GM18507 (cell line): ENCODE measurements around the gene LRRC49.
"Not testable (repeated sequence)": the region's sequence is repeated elsewhere in the genome, so short reads cannot be mapped to it uniquely, and the experiment has no call there.

Experiments
- DNase-seq: peaks from one replicate; pipeline ENCODE4 v3.0.0; 2011; ENCODE audit warnings: low read depth; ENCODE audit not compliant: insufficient read length; ENCODE audit errors: extremely low spot score
- FAIRE-seq: peaks from 2 replicates; lab custom pipeline; 2011; peaks lifted over from hg19 to GRCh38; lab: Jason Lieb, UNC

The LRRC49 gene

DNA sequence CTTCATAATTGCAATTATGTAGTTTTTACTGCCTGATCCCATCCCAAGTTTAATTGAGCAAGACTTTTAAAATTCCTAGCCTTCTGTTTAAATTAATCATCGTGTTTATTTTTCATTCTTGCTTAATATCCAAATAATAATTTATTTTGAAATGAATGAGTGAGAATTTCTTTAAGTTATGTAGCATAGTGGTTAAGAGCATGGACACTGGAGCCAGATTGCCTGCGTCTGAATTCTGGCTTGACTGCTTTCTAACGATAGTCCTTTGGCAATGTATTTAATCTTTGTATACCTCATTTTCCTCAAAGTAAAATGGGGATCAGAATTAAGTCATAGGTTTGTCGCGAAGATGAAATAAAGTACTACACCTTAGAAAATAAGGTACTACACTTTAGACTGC lies 71.4 kb downstream of the LRRC49 start:
- FAIRE-seq (no peak), DNase-seq (no peak)

DNA sequence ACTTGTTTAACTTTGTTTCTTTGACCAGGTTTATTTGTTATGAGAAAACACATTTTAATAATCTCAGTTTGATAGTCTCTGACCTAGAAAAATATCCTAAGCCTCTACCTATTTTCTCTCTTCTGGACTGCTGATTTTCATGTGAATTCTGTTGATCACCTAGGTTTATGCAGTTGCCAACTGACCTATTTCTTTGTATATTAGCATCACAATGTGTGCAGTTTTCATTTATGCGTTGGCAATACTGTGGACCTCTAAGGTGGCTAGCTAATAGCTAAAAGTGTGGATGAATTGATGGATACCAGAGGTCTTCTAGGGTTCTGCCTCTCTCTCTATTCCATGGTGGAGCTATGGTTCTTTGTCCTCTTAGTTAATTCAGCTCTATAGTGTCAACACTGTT lies 72.1 kb downstream of the LRRC49 start:
- FAIRE-seq, result no peak
- no peak for DNase-seq

DNA sequence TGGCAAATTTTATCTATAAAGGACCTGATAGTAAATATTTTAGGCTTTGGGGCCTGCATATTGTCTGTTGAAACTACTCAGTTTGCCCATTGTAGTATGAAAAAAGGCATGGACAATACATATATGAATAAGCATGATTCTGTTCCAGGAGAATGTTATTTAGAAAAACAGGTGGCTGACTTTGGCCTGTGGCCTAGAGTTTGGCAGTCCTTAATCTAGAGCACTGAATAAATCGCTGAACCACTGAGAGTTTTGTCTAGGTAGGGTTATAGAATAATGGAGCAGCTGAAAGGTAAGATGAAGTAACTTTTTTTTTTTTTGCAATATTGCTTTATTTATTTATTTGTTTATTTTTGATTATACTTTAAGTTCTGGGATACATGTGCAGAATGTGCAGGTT lies 75.0 kb downstream of the LRRC49 start:
- DNase-seq (no peak), FAIRE-seq (no peak)

DNA sequence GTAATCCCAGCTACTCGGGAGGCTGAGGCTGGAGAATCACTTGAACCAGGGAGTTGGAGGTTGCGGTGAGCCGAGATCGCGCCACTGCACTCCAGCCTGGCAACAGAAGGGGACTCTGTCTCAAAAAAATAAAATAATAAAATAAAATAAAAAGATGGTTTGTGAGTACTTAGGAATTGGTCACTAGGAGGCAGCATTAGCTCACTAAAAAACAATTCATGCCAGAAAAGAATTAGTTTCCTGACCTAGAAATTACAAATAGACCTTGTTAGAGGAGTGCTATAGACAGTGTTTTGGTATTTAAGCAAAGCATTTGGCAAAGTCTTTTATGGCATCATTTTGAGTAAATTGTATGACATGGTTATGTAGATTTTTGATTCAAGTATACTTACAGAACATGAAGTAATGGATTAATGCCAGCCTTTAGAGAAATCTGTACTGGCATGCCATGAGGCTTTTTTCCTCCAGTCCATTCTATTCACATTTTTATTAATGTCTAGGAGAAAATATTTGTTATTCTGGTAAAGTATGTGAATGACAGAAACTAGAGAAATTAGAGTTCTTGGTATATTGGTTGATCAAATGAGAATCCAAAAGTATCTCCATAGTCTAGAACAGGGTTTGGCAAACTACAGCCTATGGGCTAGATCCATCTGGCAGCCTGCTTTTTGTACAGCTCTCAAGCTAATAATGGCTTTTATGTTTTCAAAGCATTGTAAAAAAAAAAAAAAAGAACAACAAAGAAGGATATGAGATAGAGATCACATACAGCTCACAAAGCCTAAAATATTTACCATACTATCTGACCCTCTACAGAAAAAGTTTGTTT lies 81.6 kb downstream of the LRRC49 start:
- FAIRE-seq (no peak), DNase-seq (no peak)

DNA sequence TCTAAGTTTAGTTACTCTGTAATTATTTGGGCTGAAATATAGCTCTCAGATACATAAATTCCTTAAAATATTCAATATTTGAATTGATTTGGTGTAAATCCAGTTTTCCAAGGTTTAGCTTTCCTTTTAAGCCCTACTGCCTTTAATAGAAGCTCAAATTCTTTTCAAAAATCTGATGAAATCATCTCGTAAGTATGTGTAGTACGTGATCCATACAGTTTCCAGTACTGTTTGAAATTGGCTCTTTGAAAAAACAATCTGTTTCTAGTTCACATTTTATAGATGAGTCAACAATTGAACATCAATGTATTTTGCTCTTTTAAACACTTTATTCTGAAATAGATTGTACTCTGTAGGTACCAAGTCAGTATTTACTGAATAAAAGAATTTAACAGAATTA lies 84.2 kb downstream of the LRRC49 start:
- FAIRE-seq, result no peak
- DNase-seq, result no peak

DNA sequence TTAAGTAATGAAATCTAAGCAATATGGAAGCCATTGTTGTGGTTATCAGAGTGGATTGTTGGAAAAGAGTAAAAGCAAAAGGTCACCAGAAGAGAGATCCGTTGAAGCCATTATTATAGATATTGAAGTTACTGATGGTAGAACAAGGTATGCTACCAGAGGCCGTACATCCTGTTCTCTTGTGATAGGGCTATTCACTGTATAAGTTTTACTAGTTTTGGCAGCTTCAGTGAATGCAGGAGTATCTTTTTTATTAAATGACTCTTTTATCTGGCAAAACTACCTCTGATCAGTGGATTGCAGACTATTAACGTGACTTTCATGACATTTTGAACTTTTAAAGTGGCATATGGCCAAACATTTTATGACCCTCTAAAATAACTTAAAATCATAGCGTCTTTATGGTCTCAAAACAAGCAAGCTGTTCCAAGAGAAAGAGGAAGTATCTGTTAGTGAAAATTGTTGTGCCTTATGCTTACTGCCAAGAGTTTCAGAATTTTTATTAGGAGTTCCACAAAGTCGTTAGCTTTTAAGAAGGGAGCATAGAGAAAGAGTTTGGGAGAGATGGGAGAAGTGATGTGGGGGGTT lies 102.9 kb downstream of the LRRC49 start:
- FAIRE-seq, result no peak
- no peak for DNase-seq

DNA sequence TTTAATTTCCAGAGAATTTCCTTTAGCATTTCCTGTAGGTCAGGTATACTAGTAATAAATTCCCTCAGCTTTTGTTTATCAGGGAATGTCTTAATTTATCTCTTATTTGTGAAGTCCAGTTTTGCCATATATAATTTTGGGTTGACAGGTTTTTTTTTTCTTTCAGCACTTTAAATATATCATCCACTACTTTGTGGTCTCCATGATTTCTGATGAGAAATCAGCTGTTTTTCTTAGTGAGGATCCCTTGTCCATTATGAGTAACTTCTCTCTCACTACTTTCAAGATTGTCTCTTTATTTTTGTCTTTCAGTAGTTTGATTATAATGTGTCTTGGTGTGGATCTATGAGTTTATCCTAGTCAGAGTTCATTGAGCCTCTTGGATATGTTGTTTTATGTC lies 105.7 kb downstream of the LRRC49 start:
- FAIRE-seq (no peak), DNase-seq (no peak)

DNA sequence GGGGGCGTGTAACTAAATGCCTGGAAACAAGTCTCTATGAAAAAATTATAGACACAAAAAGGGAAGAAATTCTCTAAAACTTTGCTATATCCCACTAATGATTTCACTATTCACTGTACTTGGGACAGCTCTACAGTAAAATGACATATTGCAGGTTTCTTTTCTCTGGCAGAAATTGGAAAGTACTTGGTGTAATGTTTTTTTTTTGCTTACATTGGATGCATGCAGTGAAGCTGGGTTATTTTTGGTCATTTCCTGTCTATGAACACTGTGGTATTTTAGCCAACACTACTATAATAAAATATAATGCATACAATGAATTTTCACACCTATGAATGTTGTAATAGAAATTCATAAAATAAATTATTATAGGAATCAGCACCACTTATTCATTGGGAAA lies 109.7 kb downstream of the LRRC49 start:
- no peak for DNase-seq
- no peak for FAIRE-seq

DNA sequence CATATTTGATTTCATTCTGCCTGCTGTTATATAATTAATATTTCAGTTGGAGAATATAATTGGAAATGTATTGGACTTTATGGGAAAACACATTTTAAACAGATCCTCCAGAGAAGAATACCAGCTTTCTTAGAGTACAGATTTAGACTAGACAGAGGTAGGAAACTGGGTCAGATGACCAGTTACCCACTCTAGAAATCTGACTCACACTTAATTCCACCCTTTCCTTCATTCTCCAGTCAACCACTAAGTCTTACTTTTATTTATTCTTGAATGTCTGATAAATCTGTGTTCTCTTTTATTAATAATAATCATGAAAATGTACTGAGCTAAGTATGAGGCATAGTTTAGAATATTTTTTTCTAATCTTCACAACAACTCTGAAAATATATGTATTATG lies 110.7 kb downstream of the LRRC49 start:
- FAIRE-seq (no peak), DNase-seq (no peak)

DNA sequence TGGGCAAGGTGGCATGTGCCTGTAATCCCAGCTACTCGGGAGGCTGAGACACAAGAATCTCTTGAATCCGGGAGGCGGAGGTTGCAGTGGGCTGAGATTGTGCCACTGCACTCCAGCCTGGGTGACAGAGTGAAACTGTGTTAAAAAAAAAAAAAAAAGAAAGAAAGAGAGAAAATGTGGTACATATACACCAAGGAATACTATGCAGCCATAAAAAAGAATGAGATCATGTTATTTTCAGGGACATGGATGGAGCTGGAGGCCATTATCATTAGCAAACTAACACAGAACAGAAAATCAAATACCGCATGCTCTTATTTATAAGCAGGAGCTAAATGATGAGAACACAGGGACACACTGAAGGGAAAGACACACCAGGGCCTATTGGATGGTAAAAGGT lies 111.9 kb downstream of the LRRC49 start:
- FAIRE-seq, DNase-seq: not testable (repeated sequence)

DNA sequence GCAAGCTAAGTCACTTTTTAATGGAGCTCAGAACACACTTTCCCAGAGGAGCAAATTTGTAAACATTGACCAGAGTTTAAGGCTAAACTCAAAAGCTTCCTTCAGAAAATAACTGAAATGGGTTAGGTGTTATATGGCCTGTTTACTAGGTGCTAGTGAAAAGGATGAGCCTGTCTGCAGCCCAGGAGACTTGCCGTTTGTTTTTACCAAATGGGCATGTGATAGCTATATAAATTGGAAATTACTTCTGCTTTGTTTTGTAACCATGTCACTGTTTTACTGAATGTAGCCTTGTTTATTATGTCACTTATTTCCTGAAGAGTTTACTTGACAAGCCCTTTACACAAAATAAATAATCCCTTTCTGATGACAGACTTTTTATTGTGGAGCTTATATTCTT lies 113.3 kb downstream of the LRRC49 start:
- DNase-seq, result no peak
- FAIRE-seq, result no peak

DNA sequence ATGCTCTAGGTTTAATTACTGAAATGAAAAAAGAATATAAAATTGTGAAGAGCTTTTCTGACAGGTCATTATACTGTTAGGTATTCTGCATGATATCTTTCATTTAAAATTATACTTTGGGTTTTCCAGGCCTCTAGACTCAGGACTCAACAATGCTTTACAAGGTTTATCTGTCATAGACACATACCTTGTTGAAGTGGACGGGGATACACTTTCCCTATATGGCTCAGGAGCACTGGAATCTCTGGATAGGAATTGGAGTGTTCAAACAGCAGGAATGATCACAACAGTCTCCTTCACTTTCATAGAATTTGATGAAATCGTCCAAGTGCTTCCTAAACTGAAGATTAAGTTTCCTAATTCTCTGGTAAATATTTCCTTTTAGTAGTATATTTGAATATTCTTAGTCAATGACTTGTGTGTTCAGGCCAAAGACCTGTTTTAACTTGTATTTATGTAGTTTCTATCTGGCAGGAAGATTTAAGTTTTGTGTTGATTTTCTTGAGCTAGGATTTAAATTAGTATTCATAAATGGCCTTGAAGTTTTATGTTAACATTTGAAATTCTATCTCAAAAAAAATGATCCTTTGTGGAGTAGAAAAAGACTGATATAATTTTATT lies 115.7 kb downstream of the LRRC49 start:
- DNase-seq (no peak), FAIRE-seq (no peak)

DNA sequence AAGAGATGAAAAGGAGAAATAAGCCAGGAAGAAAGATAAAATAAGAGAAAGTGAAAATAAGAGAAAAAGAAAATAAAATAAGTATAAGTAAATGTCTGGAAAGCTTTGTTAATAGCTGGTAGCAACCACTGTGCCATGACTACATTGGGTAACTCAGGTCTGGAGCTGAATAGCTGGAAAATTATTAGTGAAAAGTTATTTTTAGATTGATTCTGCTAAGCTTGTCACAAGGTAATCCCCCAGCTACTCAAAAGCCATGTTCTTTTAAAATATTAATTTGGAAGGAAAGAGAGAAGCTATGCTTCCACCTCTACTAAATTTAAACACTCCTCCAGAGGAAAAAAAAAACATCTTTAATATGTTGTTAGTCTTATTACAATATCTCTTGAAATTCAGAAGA lies 117.8 kb downstream of the LRRC49 start:
- DNase-seq, result no peak
- FAIRE-seq, result no peak

DNA sequence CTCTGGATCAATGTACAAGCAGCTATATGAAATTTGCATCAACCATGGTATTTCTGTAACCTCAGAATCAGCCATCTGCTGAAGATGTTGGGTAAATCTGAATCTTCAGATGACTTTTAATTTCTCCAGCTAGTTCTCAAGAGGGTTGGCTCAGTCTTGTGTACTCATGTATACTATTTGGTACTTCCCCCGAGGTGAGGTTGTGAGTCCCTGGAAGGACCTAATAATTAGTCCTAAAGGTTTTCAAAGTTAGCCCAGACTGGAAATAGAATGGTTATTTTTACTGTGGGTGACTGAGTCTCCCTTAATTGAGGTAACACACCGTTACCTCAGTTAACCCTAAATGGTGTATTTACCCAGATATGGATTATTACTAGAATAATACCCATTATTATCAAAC lies 118.4 kb downstream of the LRRC49 start:
- FAIRE-seq (no peak), DNase-seq (no peak)

DNA sequence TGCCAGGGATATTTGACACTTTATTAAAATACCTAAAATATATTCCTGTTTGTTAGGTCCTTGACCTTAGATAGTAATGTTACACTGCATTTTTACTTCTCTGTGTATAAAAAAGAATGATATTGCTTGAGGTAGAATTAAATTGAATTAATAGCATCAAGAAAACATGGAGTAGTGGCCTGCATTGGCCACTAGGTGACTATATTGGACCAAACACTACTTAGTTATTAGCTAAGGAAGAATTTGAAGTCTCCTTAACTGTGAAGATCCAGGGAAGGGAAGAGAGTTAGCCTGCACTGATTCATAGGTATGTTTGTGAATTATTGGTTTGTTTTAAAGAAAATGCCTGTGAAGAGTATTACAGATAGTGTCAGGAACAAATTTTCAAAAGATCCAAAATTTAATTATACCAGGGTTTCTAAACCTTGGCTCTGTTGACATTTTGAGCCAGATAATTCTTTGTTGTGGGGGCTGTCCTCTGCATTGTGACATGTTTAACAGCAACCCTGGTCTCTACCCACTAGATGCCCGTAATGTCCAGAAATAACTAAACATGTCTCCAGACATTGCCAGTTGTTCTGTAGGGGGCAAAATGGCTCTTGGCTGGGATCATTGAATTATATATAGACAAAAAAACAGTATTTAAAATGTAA lies 119.0 kb downstream of the LRRC49 start:
- no peak for FAIRE-seq
- DNase-seq, result no peak

DNA sequence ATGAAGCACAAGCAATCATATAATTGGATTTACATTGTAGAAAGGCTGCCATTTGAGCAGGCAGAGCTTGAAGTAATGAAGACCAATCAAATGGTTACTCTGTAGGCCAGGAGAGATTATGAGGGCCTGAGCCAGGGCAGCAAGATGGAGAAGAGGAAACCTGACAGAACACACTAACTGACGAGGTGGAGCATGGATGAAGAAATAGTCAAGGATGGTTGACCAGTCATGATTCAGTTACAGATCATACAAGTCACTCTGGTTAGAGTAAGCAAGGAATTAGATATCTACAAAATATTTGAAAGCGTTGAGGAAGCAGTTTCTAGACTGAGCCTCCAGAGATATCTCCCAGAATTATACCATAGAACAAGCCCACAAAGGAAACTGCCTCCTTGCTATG lies 120.8 kb downstream of the LRRC49 start:
- FAIRE-seq (no peak), DNase-seq (no peak)

DNA sequence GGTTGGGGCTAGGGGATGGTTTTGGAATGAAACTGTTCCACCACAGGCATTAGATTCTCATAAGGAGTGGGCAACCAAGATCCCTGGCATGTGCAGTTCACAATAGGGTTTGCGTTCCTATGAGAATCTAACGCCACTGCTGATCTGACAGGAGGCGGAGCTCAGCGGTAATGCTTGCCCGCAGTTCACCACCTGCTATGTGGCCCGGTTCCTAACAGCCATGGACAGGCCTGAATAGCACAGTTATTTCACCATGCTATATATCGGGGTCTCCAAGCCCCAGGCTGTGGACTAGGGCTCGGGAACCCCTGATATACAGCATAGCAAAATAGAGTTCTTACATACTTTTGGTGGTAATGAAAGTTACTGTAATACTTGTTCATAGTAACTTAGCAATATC lies 122.7 kb downstream of the LRRC49 start:
- FAIRE-seq, result no peak

DNA sequence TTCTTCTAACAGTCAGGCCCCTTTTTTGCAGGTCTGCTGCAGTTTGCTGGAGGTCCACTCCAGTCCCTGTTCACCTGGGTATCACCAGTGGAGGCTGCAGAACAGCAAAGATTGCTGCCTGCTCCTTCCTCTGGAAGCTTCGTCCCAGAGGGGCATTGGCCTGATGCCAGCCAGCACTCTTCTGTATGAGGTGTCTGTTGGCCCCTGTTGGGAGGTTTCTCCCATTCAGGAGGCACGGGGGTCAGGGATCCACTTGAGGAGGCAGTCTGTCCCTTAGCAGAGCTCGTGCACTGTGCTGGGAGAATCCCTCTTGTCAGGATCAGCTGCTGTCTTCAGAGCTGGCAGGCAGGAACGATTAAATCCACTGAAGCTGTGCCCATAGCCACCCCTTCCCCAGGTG lies 138.6 kb downstream of the LRRC49 start:
- FAIRE-seq, DNase-seq: not testable (repeated sequence)

More for the DNA sequence above, 122.7 kb downstream of the LRRC49 start:
- no peak for DNase-seq

DNA sequence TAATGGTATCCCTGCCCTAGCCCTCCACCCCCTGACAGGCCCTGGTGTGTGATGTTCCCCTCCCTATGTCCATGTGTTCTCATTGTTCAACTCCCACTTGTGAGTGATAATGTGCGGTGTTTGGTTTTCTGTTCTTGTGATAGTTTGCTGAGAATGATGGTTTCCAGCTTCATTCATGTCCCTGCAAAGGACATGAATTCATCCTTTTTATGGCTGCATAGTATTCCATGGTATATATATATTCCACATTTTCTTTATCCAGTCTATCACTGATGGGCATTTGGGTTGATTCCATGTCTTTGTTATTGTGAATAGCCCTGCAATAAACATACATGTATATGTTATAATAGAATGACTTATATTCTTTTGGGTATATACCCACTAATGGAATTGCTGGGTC lies 142.9 kb downstream of the LRRC49 start:
- DNase-seq, FAIRE-seq: not testable (repeated sequence)

DNA sequence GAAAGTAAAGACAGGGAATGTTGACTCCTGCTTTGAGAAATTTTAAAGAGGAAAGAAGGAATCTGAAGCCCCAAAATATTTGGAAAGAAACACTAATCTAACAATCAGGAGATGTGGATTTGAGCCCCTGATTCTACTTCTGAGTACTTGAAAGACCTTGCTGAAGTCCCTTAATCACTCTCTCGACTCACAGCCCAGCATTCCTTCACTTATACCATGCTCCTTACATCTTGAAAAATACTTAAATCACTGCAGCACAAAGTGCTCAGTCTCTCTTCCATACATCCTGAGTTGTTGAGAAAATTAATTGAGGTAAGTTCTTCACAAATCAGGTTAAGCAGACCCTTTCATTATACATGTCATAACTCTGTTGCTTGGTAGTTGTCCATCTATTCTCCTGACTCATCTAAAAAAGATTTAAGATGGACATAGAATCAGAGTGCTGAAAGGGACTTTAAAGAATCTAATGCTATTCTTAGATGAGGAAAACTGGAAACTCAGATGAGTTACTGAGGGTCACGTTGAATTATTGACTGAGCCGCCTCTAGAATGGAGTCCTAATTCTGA lies 149.8 kb downstream of the LRRC49 start:
- FAIRE-seq, result no peak
- DNase-seq, result no peak
